HepG2 (cell line): ENCODE data around the gene MICAL3. TPM values are rescaled to one million over a fixed set of nuclear protein-coding genes. Genes with fewer than 3 reads are reported as not detected.

ENCODE experiments used
- GPBP1L1 ChIP-seq: sonication (generic); formaldehyde crosslinking; IDR thresholded peaks from 2 replicates; pipeline ENCODE4 v1.5.0; 2020; ENCODE audit warnings: mild to moderate bottlenecking, missing genetic modification reagents
- HIC2 ChIP-seq: sonication (generic); formaldehyde crosslinking; IDR thresholded peaks from 2 replicates; pipeline ENCODE4 v1.9.0; 2022; ENCODE audit warnings: low read depth, missing genetic modification reagents
- IKZF4 ChIP-seq: sonication (generic); formaldehyde crosslinking; IDR thresholded peaks from 2 replicates; pipeline ENCODE4 v1.5.1; 2020; ENCODE audit warnings: borderline replicate concordance, mild to moderate bottlenecking, low read depth, missing genetic modification reagents; ENCODE audit errors: not compliant biosample characterization
- LBX2 ChIP-seq: sonication (generic); formaldehyde crosslinking; IDR thresholded peaks from 2 replicates; pipeline ENCODE4 v1.5.0; 2020; ENCODE audit warnings: missing genetic modification reagents, mild to moderate bottlenecking, borderline replicate concordance
- NCOA1 ChIP-seq: sonication (generic); formaldehyde crosslinking; IDR thresholded peaks from 2 replicates; pipeline ENCODE4 v1.9.0; 2021; ENCODE audit warnings: missing genetic modification reagents
- NFATC3 ChIP-seq: sonication (generic); formaldehyde crosslinking; IDR thresholded peaks from 2 replicates; pipeline ENCODE4 v1.5.1; 2020; ENCODE audit warnings: mild to moderate bottlenecking, missing genetic modification reagents
- PBX2 ChIP-seq: IDR thresholded peaks from 2 replicates; pipeline ENCODE4 v1.6.1; 2016; ENCODE audit warnings: control low read depth
- PRDM10 ChIP-seq: sonication (generic); formaldehyde crosslinking; IDR thresholded peaks from 2 replicates; pipeline ENCODE4 v1.4.0; 2020; ENCODE audit warnings: low read depth, missing genetic modification reagents
- PRDM15 ChIP-seq: sonication (generic); formaldehyde crosslinking; IDR thresholded peaks from 2 replicates; pipeline ENCODE4 v1.4.0; 2020; ENCODE audit warnings: missing genetic modification reagents
- RELA ChIP-seq: sonication (generic); formaldehyde crosslinking; IDR thresholded peaks from 2 replicates; pipeline ENCODE4 v1.4.0; 2020; ENCODE audit warnings: missing genetic modification reagents
- SKIL ChIP-seq: sonication (generic); formaldehyde crosslinking; IDR thresholded peaks from 2 replicates; pipeline ENCODE4 v1.8.0; 2022; ENCODE audit warnings: missing genetic modification reagents, mild to moderate bottlenecking, moderate library complexity, borderline replicate concordance
- ZNF761 ChIP-seq: sonication (generic); formaldehyde crosslinking; conservative IDR thresholded peaks from 2 replicates; pipeline ENCODE4 v1.4.0; 2020; ENCODE audit warnings: mild to moderate bottlenecking, missing genetic modification reagents
- ZSCAN22 ChIP-seq: sonication (generic); formaldehyde crosslinking; IDR thresholded peaks from 2 replicates; pipeline ENCODE4 v1.4.0; 2020; ENCODE audit warnings: mild to moderate bottlenecking, missing genetic modification reagents
- ZSCAN25 ChIP-seq: sonication (generic); formaldehyde crosslinking; IDR thresholded peaks from 2 replicates; pipeline ENCODE4 v1.8.0; 2022; ENCODE audit warnings: mild to moderate bottlenecking, missing genetic modification reagents
- polyA plus RNA-seq, 8 experiments: library from polyadenylated mRNA; depleted of rRNA in 3 of 8; stranded (reverse) in 7 of 8; unstranded in 1 of 8; fragments of >200 nt; fragmentation: Illumina TruSeq in 4 of 8; extraction: Trizol in 4 of 8; gene quantifications; 2 replicates each; pipeline versions ENCODE4 v1.2.1 to v1.2.3, GENCODE V29; 2011 to 2016; ENCODE audit warnings: low read depth in 4 of 8, missing spikeins in 1 of 8, mixed read lengths in 1 of 8; ENCODE audit not compliant: insufficient read depth in 1 of 8
- total RNA-seq, 5 experiments: library from RNA; depleted of rRNA; stranded (reverse); fragments of >200 nt; fragmentation: Illumina TruSeq; extraction: Trizol; gene quantifications; 2 replicates each; pipeline ENCODE4 v1.2.3, GENCODE V29; 2016; ENCODE audit warnings: low read depth in 1 of 5

MICAL3 gene
- total and polyA plus RNA-seq, 2 of the 13 experiments (the other 11 are each of a cell fraction or from before 2014, with no cell fraction given) = 5.3 to 12.5 TPM

GRCh38 chr22:17920145-17920605 lies 104.2 kb downstream of the MICAL3 start (continued):
- TF ChIP-seq LBX2 (no peak), PRDM15 (no peak), PBX2 (no peak), NCOA1 (CRISPR knock-in tag) (no peak), ZSCAN25 (no peak), RELA (CRISPR knock-in tag) (no peak), PRDM10 (peak; percentile 30; the same call in 1 of the 2 replicates), IKZF4 (CRISPR knock-in tag) (no peak), NFATC3 (CRISPR knock-in tag) (no peak), HIC2 (CRISPR knock-in tag) (no peak), SKIL (CRISPR knock-in tag) (peak; percentile 73), ZSCAN22 (CRISPR knock-in tag) (no peak), ZNF761 (no peak), GPBP1L1 (CRISPR knock-in tag) (no peak)
